Measurements from ENCODE around the gene FNTB.
A peak's percentile ranks its signal among the peaks of the same experiment; 100 is the strongest.
"Not testable (repeated sequence)": the region's sequence is repeated elsewhere in the genome, so short reads cannot be mapped to it uniquely, and the experiment has no call there.

FNTB gene

GRCh38 chr14:65057695-65058094, 71.0 kb downstream of the FNTB start:
- DNase-seq, result peak; percentile 59

- DNase-seq, result no peak
Measured at GRCh38 chr14:65062096-65063075, 75.7 kb downstream of the FNTB start.

DNA sequence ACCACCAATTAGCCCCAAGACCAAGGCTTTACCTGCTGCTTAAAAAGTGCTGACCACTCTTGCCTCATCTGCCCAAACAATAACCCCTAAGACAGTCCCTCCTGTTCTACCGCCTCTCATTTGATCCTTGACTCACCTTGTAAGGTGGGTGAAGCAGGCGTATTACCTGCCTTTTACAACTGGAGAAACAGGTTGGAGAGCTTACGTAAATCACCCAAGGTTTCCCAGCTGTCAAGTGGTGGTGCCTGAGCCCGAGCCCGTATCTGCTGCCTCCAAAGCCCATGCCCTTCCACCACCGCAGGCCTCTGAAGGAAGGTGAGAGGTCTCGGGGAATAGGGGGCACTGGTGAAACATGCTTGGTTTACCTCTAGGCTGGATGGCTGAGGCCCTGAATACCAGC, 79.0 kb downstream of the FNTB start:
- no peak for DNase-seq

- no peak for DNase-seq
Measured at GRCh38 chr14:65069874-65070413, 83.2 kb downstream of the FNTB start.

GRCh38 chr14:65070471-65070976, 83.8 kb downstream of the FNTB start:
- no peak for DNase-seq

GRCh38 chr14:65071544-65071943, 84.8 kb downstream of the FNTB start:
- DNase-seq, result peak; percentile 25

GRCh38 chr14:65072256-65072655, 85.6 kb downstream of the FNTB start:
- DNase-seq, result no peak

GRCh38 chr14:65072937-65073336, 86.2 kb downstream of the FNTB start:
- peak; percentile 50 for DNase-seq

DNA sequence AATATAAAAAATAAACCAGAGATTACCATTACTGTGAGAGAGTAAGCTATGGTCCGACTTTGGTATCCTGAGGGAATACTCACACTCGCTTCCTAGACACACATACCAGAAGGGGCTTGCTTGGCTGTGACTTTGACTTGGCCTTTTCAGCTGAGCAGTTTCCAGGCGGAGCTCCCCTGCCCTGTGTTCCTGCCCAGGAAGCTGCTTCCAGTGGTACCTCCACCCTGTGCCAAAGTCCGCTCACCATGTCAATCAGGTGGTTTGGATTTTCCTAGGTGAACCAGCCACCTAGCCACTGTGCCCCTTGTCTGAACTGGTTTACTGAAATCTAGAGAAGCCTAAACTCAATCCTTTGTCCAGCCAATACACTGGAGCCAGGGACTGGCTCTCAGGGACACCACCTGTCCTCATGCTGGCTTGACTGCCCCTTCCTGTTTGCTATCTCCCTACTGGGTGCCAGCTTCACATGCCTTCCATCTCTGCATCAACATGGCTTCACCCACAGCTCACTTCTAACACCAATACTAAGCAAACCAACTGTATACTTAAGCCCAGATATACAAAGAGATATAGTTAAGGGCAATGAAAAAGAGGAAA, 87.0 kb downstream of the FNTB start:
- DNase-seq, result no peak

DNA sequence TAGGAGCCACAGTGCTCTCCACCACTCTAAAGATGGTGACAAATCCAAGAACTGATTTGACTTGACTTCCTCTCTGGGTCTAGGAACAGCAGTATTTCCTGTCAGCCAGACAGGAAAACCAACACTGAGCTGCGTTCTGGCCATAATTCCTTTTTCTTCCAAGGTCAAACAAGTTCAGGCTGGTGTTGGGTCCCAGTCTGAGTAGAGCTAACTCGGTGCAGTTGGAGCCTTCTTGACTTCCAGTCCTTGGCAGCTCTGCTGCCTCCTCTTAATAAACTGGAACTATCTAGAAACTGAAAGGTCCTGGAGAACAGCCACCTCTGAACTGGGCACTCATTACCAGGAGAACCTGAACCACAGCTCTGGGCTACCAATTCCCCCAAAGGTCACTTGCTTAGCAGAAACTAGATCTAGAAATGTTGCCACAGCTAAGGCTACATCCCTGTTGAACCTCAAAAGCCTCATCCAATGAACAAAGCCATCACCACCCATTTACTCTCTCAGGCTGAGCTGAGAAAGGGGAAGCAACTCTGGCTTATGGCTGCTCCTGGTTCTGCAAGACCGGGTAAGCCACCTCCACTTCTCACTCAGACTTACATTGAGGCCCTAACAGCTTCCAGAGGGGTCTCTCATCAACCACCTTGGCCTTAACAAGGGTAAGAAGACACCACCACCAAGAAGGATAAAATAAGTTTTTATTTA, 87.9 kb downstream of the FNTB start:
- peak; percentile 71 for DNase-seq

GRCh38 chr14:65075628-65076325, 89.1 kb downstream of the FNTB start:
- DNase-seq, result peak; percentile 19

DNA sequence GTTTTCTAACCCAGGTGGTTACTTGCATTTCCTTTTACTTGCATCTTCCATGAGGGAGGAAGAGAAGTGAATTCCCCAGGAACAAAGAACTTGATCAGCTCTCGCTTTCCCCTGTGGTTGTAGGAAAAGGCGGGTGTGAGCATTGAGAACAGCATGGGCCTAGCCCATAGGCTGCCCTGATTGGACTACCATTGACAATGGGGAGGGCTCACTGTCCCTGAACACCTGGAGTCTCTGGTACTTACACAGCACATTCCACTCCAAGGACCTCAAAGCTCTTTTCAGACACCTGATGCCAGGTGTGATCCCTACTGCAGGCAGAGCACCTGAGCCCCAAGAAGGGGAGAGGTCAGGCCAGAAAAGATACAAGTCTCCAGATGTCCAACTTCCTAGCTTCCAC, 90.6 kb downstream of the FNTB start:
- no peak for DNase-seq

DNA sequence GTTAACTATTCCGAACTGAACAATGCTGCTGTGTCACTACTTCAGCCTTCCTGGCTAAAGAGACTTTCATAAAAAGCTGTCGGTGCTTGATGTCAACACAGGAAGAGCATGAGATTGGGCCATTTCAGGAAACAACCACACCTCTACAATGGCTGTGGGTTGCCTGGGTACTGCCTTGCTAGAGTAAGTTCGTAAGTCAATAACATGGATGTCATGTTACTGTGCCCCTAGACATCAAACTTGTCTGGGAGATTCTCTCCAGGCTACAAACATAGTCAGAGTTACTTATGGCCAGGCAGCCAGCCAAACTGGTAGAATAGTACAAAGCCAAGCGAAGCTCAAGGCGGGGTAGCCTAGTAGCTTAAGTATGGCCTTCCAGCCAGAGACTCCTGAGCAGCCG, 92.5 kb downstream of the FNTB start:
- DNase-seq, result peak; percentile 40

DNA sequence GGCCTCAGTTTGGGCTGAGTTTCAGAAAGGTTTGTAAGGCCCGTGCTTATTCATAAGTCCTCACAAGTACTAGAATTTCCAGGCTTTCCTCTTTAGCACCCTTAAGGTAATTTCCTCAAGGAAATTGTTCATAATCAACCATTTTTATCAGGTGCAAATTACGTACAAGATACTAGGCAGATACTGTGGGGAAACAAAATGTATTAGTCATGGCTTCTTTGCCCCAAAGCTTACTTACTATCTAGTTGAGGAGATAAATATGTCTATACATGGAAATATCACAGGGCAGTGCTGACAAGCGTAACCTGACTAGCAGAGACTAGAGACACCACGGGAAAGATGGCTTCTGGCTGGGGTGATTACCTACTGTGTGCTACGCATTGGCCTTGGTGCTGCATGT, 93.1 kb downstream of the FNTB start:
- DNase-seq, result no peak

DNA sequence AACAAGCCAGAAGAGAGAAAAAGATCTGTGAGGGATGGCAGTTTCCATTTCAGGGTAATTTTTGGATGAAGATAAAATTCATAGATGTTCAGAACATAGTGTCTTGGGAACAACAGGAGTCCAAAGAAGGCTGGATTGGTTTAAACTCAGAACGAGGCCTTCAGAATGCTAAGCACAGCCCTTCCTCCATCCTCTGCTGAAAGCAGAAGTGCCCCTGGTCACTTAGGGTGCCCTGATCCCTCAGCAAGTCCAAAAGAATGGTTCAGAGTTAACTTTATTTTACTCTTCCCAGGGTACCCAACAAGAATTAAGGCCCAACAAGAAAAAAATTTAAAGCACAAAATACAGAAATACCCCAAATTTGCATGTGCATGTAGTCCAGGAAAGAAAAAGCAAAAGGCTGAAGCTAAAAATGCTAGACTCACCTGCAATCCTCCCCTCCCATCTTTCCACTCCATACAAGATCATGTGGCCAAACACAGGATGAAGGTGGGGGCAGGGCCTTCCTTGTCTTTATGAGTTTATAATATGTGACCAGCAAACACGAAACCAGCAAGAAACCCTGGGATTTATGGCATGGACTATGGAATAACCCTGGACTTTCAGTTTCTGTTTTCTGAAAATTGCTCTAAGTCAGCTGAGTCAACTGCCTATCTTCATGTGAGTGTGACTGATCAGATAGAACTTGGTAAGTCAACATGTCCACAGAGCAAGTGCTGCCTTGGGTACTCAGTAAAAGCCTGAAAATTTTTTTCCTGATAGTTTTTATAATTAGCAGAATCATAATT, 94.5 kb downstream of the FNTB start:
- DNase-seq, result no peak

DNA sequence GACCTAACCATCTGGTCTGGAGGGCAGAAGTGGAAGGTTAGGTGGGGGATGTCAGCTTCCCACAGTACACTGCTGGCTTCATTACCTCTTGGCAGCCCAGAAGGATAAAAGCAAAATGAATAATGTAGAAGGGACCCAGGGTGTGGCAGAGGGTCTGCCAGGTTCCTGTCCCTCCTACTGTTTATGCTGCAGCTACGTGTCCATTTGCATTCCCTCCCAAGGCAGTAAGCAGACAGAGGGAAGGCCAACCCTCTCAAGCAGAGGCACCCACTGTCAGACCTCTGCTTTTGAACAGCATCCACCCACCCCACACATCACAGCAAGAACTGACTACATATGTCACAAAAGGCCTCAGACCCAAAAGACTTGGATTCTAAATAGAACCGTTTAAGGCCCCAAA, 96.2 kb downstream of the FNTB start:
- DNase-seq, result no peak

DNA sequence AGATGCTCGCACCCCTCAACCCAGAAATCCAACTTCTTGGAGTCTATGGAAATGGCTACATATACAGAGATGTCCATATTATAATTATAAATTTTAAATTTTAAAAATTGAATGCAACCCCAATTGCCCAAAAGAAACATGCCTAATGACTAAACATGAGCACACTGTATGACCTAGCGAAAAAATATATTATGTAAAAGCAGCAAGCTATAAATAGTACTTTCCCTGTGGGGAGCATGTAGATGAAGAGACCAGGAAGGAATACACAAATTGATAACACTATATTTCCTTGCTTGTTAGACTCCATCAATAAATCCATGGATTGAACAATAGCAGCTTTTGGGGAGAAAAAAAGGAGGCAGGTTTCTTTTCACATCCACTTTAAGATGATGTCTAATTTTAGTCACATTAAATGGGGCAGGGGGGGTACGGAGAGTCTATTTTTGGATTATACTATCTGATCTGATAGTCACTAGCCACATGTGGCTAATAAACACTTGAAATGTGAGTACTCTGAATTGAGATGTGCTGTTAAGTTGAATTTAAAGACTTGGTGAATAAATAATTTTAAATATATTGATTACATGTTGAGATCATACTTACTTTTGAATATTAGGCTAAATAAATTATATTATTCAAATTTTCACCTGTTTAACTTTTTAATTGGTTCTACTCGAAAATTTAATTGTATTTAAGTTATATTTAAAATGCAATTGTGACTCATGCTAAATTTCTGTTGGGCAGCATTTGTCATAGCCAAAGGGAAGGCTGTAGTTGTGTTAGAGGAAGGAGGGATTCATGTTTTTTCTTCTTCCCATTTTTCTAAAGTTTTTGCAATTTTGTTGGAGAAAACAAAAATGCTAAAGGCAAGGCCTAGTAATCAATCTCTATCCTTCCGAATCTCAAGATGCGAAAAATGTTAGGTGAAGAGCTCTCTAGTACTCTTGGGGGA, 98.1 kb downstream of the FNTB start:
- no peak for DNase-seq

- DNase-seq, result not testable (repeated sequence)
Measured at GRCh38 chr14:65086686-65087085, 100.0 kb downstream of the FNTB start.

GRCh38 chr14:65087835-65088234, 101.1 kb downstream of the FNTB start:
- not testable (repeated sequence) for DNase-seq

- no peak for DNase-seq
Measured at GRCh38 chr14:65092349-65092748, 105.7 kb downstream of the FNTB start.
